Esophagus squamous epithelium (tissue), 5 donors: ENCODE data around the gene SCAPER. TPM values are rescaled to one million over a fixed set of nuclear protein-coding genes. Genes with fewer than 3 reads are reported as not detected.

Source experiments
- DNase-seq: peaks from one replicate; lab custom pipeline; 2025; lab: John Stamatoyannopoulos, UW
- H3K27ac ChIP-seq, 4 donors: fragments of 200-600 bp; sonication (generic); one replicate each; pipeline ENCODE4 v1.5.1; 2016 to 2019; ENCODE audit warnings: mild to moderate bottlenecking in 1 of 4
- H3K27me3 ChIP-seq, 4 donors: fragments of 200-600 bp; sonication (generic); 1 replicate in 3 of 4; 2 replicates in 1 of 4; pipeline versions ENCODE4 v1.5.1 to v1.6.0; 2017 to 2021; ENCODE audit warnings: antibody characterized with exemption in 1 of 4
- H3K36me3 ChIP-seq, 3 donors: fragments of 200-600 bp; sonication (generic); one replicate each; pipeline ENCODE4 v1.5.1; 2016 to 2019
- H3K4me1 ChIP-seq, 3 donors: fragments of 200-600 bp; sonication (generic); one replicate each; pipeline ENCODE4 v1.5.1; 2017 to 2019
- H3K4me3 ChIP-seq, 4 donors: fragments of 200-600 bp; sonication (generic); 1 replicate in 3 of 4; 2 replicates in 1 of 4; pipeline ENCODE4 v1.5.1; 2016 to 2019; ENCODE audit warnings: mild to moderate bottlenecking in 2 of 4, moderate library complexity in 1 of 4
- H3K9me3 ChIP-seq, 3 donors: fragments of 200-600 bp; sonication (generic); one replicate each; pipeline ENCODE4 v1.5.1; 2016 to 2019
- POLR2A ChIP-seq, 4 donors: fragments of 450-650 bp; IDR thresholded peaks; one replicate each; pipeline ENCODE4 v1.6.1; 2017; ENCODE audit warnings: antibody characterized with exemption in 4 of 4, mild to moderate bottlenecking in 4 of 4, moderate library complexity in 3 of 4
- WGBS, 2 donors: methylation state at CpG; one replicate each; pipeline ENCODE4 v1.1.5; 2018; 5-methylcytosine and 5-hydroxymethylcytosine counted together
- intact Hi-C: fragments of 100-400 bp; cut with DNase I; formaldehyde crosslinking; loops from one replicate; pipeline ENCODE4 v1.15.0; 2022
- total RNA-seq, 4 donors: library from RNA; depleted of rRNA; stranded (reverse); fragments of >200 nt; gene quantifications; one replicate each; pipeline ENCODE4 v1.1.0, GENCODE V29; 2016
- TF ChIP-seq, protein P1 (sequence below), 6 experiments: fragments of 450-650 bp in 4 of 6; fragments of 200-600 bp in 2 of 6; sonication (generic) in 2 of 6; IDR thresholded peaks; one replicate each; pipeline ENCODE4 v1.5.1; 2016 to 2019; ENCODE audit warnings: antibody characterized with exemption in 6 of 6, mild to moderate bottlenecking in 4 of 6, moderate library complexity in 4 of 6
- donor health status: DM: yes; HTN: yes; CAD: no.

Gene SCAPER
- total RNA-seq, 4 donors from 2014 or later = 18.3 to 30.1 (median 25.3) TPM

GRCh38 chr15:76614725-76615124, 290.4 kb downstream of the SCAPER start:
- DNase-seq = no peak
- Histone ChIP-seq H3K27me3 (no peaks in the 10 kb centered on the region), H3K4me1 (no peaks in the 10 kb centered on the region), H3K27ac (no peak overlapping the region), H3K4me3 (no peak overlapping the region), H3K36me3 (peaks cover 0 to 16% (median 0%) of the 10 kb centered on the region in 3 donors), H3K9me3 (peaks cover 0 to 15% (median 0%) of the 10 kb centered on the region in 3 donors)
- no peak for TF ChIP-seq POLR2A (IDR thresholded peaks at IDR 0.05)
- TF ChIP-seq, protein P1, sequence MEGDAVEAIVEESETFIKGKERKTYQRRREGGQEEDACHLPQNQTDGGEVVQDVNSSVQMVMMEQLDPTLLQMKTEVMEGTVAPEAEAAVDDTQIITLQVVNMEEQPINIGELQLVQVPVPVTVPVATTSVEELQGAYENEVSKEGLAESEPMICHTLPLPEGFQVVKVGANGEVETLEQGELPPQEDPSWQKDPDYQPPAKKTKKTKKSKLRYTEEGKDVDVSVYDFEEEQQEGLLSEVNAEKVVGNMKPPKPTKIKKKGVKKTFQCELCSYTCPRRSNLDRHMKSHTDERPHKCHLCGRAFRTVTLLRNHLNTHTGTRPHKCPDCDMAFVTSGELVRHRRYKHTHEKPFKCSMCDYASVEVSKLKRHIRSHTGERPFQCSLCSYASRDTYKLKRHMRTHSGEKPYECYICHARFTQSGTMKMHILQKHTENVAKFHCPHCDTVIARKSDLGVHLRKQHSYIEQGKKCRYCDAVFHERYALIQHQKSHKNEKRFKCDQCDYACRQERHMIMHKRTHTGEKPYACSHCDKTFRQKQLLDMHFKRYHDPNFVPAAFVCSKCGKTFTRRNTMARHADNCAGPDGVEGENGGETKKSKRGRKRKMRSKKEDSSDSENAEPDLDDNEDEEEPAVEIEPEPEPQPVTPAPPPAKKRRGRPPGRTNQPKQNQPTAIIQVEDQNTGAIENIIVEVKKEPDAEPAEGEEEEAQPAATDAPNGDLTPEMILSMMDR (IDR thresholded peaks at IDR 0.05) = no peak
- intact Hi-C loops = no loop called here

GRCh38 chr15:76588811-76589747, 316.1 kb downstream of the SCAPER start:
- no peak overlapping the region for H3K4me3 ChIP-seq
- peaks cover 0 to 14% (median 0%) of the 10 kb centered on the region in 3 donors for H3K36me3 ChIP-seq
- no peak overlapping the region for H3K27ac ChIP-seq
- no peaks in the 10 kb centered on the region for H3K4me1 ChIP-seq
- intact Hi-C loops = no loop called here
- TF ChIP-seq, protein P1 (IDR thresholded peaks at IDR 0.05) = no peak
- no peak for TF ChIP-seq POLR2A (IDR thresholded peaks at IDR 0.05)
- no peaks in the 10 kb centered on the region for H3K27me3 ChIP-seq
- 86 to 91% methylated on average over 4 to 7 of the region's 7 CpGs for WGBS, 2 donors
- no peaks in the 10 kb centered on the region for H3K9me3 ChIP-seq
- DNase-seq = no peak

DNA sequence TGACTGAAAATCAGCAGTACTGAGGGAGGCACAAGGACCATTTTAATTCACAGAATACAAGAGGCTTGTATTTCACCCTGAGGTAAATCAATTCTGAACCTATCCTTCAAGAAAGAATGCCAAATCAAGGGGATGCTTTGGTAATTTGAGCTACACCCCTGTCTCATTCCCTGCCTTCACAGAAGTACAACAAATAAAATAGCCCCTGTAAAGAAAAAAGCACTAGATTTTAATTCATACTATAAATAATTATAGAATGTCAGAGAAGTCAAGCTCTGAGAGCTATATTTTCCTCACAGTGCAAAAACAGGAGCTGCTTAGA, 319.6 kb downstream of the SCAPER start:
- no peak for TF ChIP-seq POLR2A (IDR thresholded peaks at IDR 0.05)
- TF ChIP-seq, protein P1 (IDR thresholded peaks at IDR 0.05) = no peak
- intact Hi-C loops = no loop called here
- Histone ChIP-seq H3K9me3 (peaks cover 0 to 19% (median 8%) of the 10 kb centered on the region in 3 donors), H3K27ac (no peak overlapping the region), H3K36me3 (peaks cover 0 to 14% (median 0%) of the 10 kb centered on the region in 3 donors), H3K27me3 (no peaks in the 10 kb centered on the region), H3K4me1 (no peaks in the 10 kb centered on the region), H3K4me3 (no peak overlapping the region)
- DNase-seq = no peak

GRCh38 chr15:76584868-76585575, 320.1 kb downstream of the SCAPER start:
- H3K4me3 ChIP-seq = no peak overlapping the region
- H3K36me3 ChIP-seq = peaks cover 0 to 13% (median 0%) of the 10 kb centered on the region in 3 donors
- no peaks in the 10 kb centered on the region for H3K4me1 ChIP-seq
- no peak overlapping the region for H3K27ac ChIP-seq
- no peaks in the 10 kb centered on the region for H3K27me3 ChIP-seq
- intact Hi-C loops = no loop called here
- H3K9me3 ChIP-seq = peaks cover 0 to 19% (median 8%) of the 10 kb centered on the region in 3 donors
- TF ChIP-seq, protein P1 (IDR thresholded peaks at IDR 0.05) = no peak
- TF ChIP-seq POLR2A (IDR thresholded peaks at IDR 0.05) = no peak
- WGBS, 2 donors = 70 to 77% methylated on average over 2 of the region's 2 CpGs
- DNase-seq = no peak

DNA sequence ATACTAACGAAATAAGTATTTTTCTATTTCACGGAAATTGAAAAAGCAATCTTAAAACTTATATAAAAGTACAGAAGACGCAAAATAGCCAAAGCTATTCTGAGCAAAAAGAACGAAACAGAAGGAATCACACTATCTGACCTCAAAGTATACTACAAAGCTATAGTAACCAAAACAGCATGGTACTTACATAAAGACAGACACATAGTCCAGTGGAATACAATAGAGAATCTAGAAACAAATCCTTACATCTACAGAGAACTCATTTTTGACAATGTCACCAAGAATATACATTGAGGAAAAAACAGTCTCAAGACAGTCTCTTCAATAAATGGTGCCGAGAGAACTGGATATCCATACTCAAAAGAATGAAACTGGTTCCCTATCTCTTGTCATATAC, 322.6 kb downstream of the SCAPER start:
- Histone ChIP-seq H3K36me3 (no peaks in the 10 kb centered on the region), H3K9me3 (peaks cover 0 to 19% (median 8%) of the 10 kb centered on the region in 3 donors), H3K4me1 (peaks cover 0 to 10% (median 7%) of the 10 kb centered on the region in 3 donors), H3K27ac (no peak overlapping the region), H3K27me3 (no peaks in the 10 kb centered on the region), H3K4me3 (no peak overlapping the region)
- no peak for DNase-seq
- WGBS, 2 donors = 79 to 86% methylated on average over 5 of the region's 5 CpGs
- TF ChIP-seq, protein P1 (IDR thresholded peaks at IDR 0.05) = no peak
- no peak for TF ChIP-seq POLR2A (IDR thresholded peaks at IDR 0.05)
- intact Hi-C loops = no loop called here
